Measurements from ENCODE around the gene TAS1R2. TPM values are rescaled to one million over a fixed set of nuclear protein-coding genes. Genes with fewer than 3 reads are reported as not detected.

Gene TAS1R2
- total and polyA plus RNA-seq, 12 donors, result not detected

DNA sequence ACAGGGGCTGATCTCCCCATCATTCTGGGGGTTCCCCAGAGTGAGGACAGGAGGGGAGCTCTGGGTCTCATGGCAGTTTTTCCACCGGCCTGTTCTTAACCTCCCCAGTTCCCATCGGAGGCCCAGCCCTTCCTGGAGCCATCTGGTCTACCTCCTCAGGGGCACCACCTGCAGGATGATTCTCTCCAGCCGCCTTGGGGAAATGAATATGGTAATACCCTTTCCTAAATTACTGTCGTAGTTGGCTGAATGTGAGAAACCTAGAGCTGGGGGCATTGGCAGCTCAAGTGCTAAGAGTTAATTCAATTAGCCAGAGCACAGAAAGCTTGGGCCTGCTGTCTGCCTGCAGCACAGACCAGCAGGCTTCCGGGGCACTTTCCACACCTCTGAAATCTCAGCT is 64.9 kb downstream of the TAS1R2 start:
- H3K27ac ChIP-seq, result no peak overlapping the region
- H3K27me3 ChIP-seq, result no peaks in the 10 kb centered on the region
- no peaks in the 10 kb centered on the region for H3K9me3 ChIP-seq (replicated peaks in 1 of 3)
- intact Hi-C loops (cut with DNase I), result no loop called here
- no peak for DNase-seq
- TF ChIP-seq POLR2A (IDR thresholded peaks at IDR 0.05), result no peak
- TF ChIP-seq, protein P1, sequence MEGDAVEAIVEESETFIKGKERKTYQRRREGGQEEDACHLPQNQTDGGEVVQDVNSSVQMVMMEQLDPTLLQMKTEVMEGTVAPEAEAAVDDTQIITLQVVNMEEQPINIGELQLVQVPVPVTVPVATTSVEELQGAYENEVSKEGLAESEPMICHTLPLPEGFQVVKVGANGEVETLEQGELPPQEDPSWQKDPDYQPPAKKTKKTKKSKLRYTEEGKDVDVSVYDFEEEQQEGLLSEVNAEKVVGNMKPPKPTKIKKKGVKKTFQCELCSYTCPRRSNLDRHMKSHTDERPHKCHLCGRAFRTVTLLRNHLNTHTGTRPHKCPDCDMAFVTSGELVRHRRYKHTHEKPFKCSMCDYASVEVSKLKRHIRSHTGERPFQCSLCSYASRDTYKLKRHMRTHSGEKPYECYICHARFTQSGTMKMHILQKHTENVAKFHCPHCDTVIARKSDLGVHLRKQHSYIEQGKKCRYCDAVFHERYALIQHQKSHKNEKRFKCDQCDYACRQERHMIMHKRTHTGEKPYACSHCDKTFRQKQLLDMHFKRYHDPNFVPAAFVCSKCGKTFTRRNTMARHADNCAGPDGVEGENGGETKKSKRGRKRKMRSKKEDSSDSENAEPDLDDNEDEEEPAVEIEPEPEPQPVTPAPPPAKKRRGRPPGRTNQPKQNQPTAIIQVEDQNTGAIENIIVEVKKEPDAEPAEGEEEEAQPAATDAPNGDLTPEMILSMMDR (IDR thresholded peaks at IDR 0.05), result no peak
- no peak overlapping the region for H3K4me3 ChIP-seq
- no peaks in the 10 kb centered on the region for H3K36me3 ChIP-seq (replicated peaks in 1 of 2)
- WGBS, 4 donors, result 61 to 84% (median 66%) methylated on average over 5 of the region's 5 CpGs
- no peaks in the 10 kb centered on the region for H3K4me1 ChIP-seq (replicated peaks in 1 of 2)

DNA sequence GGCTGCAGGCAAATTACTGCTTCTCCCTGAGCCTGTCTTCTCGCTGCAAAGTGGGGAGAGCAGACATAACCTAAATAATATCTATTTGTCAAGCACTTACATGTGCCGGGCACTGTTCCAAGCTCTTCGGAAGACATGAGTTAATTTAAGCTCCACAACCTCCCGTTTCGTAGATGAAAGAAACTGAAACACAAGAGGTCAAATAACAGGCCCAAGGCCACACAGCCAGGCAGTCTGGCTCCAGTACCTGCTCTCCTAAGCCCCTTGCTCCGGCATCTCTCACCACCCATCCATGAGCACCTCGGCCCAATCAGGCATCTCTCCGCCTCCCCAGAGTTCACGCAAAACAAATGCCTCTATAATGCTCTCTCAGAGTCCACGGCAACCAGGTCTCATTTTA is 65.4 kb downstream of the TAS1R2 start:
- Histone ChIP-seq H3K9me3 (replicated peaks in 1 of 3) (no peaks in the 10 kb centered on the region), H3K27ac (no peak overlapping the region), H3K4me1 (replicated peaks in 1 of 2) (no peaks in the 10 kb centered on the region), H3K4me3 (no peak overlapping the region), H3K27me3 (no peaks in the 10 kb centered on the region), H3K36me3 (replicated peaks in 1 of 2) (no peaks in the 10 kb centered on the region)
- DNase-seq, result peak in 2 of 7 donors; percentile 26 to 28
- intact Hi-C loops (cut with DNase I), result no loop called here
- TF ChIP-seq, protein P1 (IDR thresholded peaks at IDR 0.05), result no peak
- TF ChIP-seq POLR2A (IDR thresholded peaks at IDR 0.05), result no peak
- 31 to 42% (median 36%) methylated on average over 9 to 10 of the region's 10 CpGs for WGBS, 4 donors

DNA sequence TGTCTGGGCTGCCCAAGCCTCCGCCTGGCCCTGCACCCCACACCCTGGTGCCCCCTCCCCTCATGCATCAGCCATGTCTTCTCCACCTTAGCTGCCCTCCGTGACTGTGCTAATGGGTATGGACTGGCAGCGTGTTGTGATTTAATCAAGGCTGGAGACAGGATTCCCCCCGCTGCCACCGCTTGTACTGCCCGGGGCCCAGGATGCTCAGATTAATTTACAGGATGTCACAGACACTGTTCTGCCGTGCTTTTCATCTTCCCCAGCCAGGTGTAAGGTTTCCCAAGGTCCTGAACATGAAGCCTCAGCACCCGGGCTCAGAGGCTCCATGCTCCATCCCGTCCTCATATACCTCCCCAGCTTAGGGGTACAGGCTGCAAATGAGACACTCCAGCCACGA is 66.3 kb downstream of the TAS1R2 start:
- H3K4me1 ChIP-seq (replicated peaks in 1 of 2), result no peaks in the 10 kb centered on the region
- no peaks in the 10 kb centered on the region for H3K27me3 ChIP-seq
- H3K4me3 ChIP-seq, result no peak overlapping the region
- intact Hi-C loops (cut with DNase I), result no loop called here
- no peak for DNase-seq
- H3K27ac ChIP-seq, result no peak overlapping the region
- WGBS, 4 donors, result 51 to 76% (median 72%) methylated on average over 5 to 10 of the region's 10 CpGs
- H3K36me3 ChIP-seq (replicated peaks in 1 of 2), result no peaks in the 10 kb centered on the region
- TF ChIP-seq, protein P1 (IDR thresholded peaks at IDR 0.05), result no peak
- no peak for TF ChIP-seq POLR2A (IDR thresholded peaks at IDR 0.05)
- H3K9me3 ChIP-seq (replicated peaks in 1 of 3), result no peaks in the 10 kb centered on the region

DNA sequence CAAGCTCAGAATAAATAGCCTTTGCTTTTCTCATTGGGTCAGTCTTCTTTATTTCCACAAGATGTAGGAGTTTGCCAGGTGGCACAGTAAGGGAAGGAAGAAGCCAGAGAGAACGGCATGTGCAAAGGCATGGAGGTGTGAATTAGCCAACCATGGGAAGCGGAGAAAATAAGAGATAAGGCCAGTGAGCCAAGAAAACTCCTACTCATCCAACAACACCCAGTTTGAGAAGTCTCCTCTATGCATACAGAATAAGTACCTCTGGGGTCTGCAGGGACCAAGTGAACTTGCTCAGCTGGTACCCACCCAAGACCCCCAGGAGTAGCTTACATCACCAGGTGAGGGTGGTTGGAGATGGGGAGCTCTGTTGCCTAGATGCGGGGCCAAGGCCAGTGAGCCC is 66.7 kb downstream of the TAS1R2 start:
- TF ChIP-seq, protein P1 (IDR thresholded peaks at IDR 0.05), result no peak
- no peak for TF ChIP-seq POLR2A (IDR thresholded peaks at IDR 0.05)
- intact Hi-C loops (cut with DNase I), result no loop called here
- WGBS, 4 donors, result 71 to 91% (median 83%) methylated on average over 3 of the region's 3 CpGs
- no peak for DNase-seq
- H3K4me3 ChIP-seq, result no peak overlapping the region
- H3K9me3 ChIP-seq (replicated peaks in 1 of 3), result no peaks in the 10 kb centered on the region
- no peak overlapping the region for H3K27ac ChIP-seq
- H3K36me3 ChIP-seq (replicated peaks in 1 of 2), result no peaks in the 10 kb centered on the region
- H3K4me1 ChIP-seq (replicated peaks in 1 of 2), result no peaks in the 10 kb centered on the region
- no peaks in the 10 kb centered on the region for H3K27me3 ChIP-seq

MicroRNAs within 50 kb of the gene (microRNA counts, 767-probe panel; counts per million panel counts)
- microRNA hsa-miR-1290, result 0 to 3,458 counts per million in 2 donors

Small RNA genes within 50 kb of the gene (microRNA-seq; reads per million reads assigned to microRNA genes)
- 0 reads per million in 3 donors for gene MIR1290
- 0 to 0.45 (median 0.28) reads per million in 3 donors for gene MIR4695

Small RNA genes within 50 kb of the gene (small RNA-seq; reads per million reads assigned to genes)
- gene MIR1290, result 0 reads per million in 2 donors
- 0 reads per million in 2 donors for gene MIR4695

Other genes with a start within 250 kb of the TAS1R2 start
- not detected for gene PAX7, start 228.8 kb downstream of the TAS1R2 start, total RNA-seq
- gene PAX7, start 228.8 kb downstream of the TAS1R2 start, polyA plus RNA-seq, result not detected
- gene ALDH4A1, start 42.9 kb upstream of the TAS1R2 start, total RNA-seq, result 10 to 100 TPM; 12.3 to 46.9 (median 24.7) TPM
- gene ALDH4A1, start 42.9 kb upstream of the TAS1R2 start, polyA plus RNA-seq, result 10 to 100 TPM; 11.3 to 15.1 (median 12.5) TPM
- gene IFFO2, start 97.0 kb upstream of the TAS1R2 start, total RNA-seq, result 10 to 100 TPM in 8 of 9 donors, 1 to 10 TPM in 1; 8.0 to 23.4 (median 17.9) TPM
- gene IFFO2, start 97.0 kb upstream of the TAS1R2 start, polyA plus RNA-seq, result 10 to 100 TPM in 1 of 3 donors, 1 to 10 TPM in 2; 5.9 to 10.8 (median 9.7) TPM

Data from adrenal gland (tissue), 12 donors.